ENCODE results near the gene IDH3G. TPM values are rescaled to one million over a fixed set of nuclear protein-coding genes. Genes with fewer than 3 reads are reported as not detected.

IDH3G gene
- total RNA-seq, 1 donor from 2014 or later = 80.6 TPM

DNA sequence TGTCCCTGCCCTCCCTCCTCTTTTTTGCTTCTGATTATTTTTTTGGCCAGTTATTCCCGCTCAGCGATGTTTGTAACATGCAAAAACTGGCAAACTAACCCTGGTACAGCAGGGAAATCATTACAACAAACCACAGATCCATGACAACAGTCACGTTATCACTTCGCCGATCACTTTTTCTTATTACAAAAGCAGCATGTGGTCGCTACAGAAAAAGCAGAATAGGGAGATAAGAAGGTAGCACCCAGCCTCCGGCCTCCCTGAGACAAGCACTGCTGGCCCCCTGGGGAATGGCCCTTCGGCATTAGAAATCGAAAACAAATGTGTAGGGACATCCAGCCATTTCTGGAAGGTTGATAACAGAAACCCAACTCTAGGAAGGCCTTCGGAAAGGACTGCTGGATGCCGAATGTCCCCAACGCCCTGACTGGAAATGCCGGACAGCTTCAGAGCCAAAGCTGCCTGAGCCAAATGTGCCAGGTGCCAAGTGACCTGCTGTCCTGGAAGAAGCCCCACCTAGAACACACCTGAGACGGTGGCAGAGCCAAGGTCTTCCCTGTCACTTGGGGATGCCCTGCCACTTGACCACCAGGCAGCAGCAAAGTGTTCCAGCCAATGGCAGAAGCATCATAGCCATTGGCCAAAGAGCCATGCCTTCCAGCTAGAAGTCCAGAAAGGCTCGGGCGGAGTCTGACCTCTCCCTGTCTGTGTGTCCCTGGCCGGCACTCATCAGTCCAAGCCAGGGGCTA, 2.9 kb downstream of the IDH3G start:
- Histone ChIP-seq H3K36me3 (ENCODE audit: control insufficient read depth, insufficient read depth, low read length) (no peaks in the 10 kb centered on the region), H3K4me3 (ENCODE audit: low read depth, low read length) (no peak overlapping the region), H3K27me3 (ENCODE audit: control insufficient read depth, insufficient read depth, low read length) (no peaks in the 10 kb centered on the region)
- DNase-seq (ENCODE audit: low read depth) = no peak
- TF ChIP-seq, protein P1, sequence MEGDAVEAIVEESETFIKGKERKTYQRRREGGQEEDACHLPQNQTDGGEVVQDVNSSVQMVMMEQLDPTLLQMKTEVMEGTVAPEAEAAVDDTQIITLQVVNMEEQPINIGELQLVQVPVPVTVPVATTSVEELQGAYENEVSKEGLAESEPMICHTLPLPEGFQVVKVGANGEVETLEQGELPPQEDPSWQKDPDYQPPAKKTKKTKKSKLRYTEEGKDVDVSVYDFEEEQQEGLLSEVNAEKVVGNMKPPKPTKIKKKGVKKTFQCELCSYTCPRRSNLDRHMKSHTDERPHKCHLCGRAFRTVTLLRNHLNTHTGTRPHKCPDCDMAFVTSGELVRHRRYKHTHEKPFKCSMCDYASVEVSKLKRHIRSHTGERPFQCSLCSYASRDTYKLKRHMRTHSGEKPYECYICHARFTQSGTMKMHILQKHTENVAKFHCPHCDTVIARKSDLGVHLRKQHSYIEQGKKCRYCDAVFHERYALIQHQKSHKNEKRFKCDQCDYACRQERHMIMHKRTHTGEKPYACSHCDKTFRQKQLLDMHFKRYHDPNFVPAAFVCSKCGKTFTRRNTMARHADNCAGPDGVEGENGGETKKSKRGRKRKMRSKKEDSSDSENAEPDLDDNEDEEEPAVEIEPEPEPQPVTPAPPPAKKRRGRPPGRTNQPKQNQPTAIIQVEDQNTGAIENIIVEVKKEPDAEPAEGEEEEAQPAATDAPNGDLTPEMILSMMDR (IDR thresholded peaks at IDR 0.05; ENCODE audit: insufficient read depth, low read length, poor library complexity, severe bottlenecking) = no peak

DNA sequence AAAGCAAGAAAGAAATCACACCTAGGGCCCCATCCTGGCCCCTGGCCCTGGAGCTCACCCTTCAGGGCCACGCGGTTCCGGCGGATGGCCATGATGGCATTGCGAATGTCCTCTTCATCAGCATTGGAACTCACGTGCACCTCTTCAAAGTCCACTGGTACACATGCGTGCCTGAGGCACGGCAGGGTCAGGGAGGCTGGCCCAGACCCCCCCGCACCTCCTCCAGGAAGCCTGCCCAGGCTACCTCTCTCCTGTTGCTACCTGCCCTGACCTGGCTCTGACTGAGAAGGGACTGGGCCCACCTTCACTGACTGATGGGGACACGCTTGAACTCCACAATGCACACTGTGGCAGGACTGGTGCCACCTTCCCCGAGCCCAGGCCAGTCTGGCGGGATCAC, 4.5 kb downstream of the IDH3G start:
- TF ChIP-seq, protein P1 (IDR thresholded peaks at IDR 0.05; ENCODE audit: insufficient read depth, low read length, poor library complexity, severe bottlenecking) = no peak
- no peak for DNase-seq (ENCODE audit: low read depth)
- Histone ChIP-seq H3K27me3 (ENCODE audit: control insufficient read depth, insufficient read depth, low read length) (no peaks in the 10 kb centered on the region), H3K36me3 (ENCODE audit: control insufficient read depth, insufficient read depth, low read length) (no peaks in the 10 kb centered on the region), H3K4me3 (ENCODE audit: low read depth, low read length) (no peak overlapping the region)

DNA sequence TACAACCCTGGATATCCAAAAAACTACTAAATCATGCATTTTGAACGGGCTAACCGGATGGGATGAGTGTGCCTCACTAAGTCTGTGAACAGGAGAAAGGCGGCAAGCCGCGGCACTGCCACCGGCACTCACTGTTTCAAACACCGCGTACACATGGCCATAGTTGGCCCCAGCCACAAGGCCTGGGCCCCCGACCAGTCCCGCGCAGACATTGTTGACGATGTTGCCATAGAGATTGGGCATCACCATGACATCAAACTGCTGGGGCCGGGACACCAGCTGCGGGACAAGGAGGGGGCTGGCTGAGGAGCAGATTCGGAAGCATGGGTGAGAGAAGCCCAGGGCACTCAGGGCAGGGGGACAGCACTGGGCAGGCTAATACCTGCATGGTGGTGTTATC, 7.5 kb downstream of the IDH3G start:
- TF ChIP-seq, protein P1 (IDR thresholded peaks at IDR 0.05; ENCODE audit: insufficient read depth, low read length, poor library complexity, severe bottlenecking) = no peak

DNA sequence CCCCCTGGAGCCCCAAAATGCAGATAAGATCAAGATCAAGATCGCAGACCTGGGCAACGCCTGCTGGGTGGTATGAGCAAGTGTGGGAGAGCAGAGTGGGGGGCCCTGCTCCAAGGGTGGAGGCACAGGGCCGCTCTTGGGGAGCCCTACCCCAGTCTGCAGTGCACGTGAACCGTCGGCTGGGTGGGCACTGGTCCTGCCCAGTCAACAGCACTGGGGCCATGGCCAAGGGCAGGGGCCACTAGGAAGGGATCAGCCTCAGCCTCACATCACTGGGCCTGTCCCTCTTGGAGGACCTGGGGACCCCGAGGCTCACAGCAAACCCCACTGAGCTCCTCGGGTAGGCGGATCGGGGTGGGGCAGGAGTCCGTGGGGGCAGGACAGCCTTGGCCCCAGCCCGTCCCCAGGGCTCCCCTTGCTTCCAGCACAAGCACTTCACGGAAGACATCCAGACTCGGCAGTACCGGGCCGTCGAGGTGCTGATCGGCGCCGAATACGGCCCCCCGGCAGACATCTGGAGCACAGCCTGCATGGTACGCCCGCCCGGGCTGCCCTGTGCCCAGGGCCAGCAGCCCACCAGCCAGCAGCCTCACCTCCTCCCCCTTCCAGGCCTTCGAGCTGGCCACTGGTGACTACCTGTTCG, 9.7 kb downstream of the IDH3G start:
- TF ChIP-seq, protein P1 (IDR thresholded peaks at IDR 0.05; ENCODE audit: insufficient read depth, low read length, poor library complexity, severe bottlenecking) = no peak
- H3K36me3 ChIP-seq (ENCODE audit: control insufficient read depth, insufficient read depth, low read length) = no peaks in the 10 kb centered on the region
- no peaks in the 10 kb centered on the region for H3K27me3 ChIP-seq (ENCODE audit: control insufficient read depth, insufficient read depth, low read length)
- no peak for DNase-seq (ENCODE audit: low read depth)
- H3K4me3 ChIP-seq (ENCODE audit: low read depth, low read length) = no peak overlapping the region

More for the DNA sequence above, 7.5 kb downstream of the IDH3G start:
- H3K36me3 ChIP-seq (ENCODE audit: control insufficient read depth, insufficient read depth, low read length) = no peaks in the 10 kb centered on the region
- no peaks in the 10 kb centered on the region for H3K27me3 ChIP-seq (ENCODE audit: control insufficient read depth, insufficient read depth, low read length)
- no peak for DNase-seq (ENCODE audit: low read depth)
- no peak overlapping the region for H3K4me3 ChIP-seq (ENCODE audit: low read depth, low read length)

DNA sequence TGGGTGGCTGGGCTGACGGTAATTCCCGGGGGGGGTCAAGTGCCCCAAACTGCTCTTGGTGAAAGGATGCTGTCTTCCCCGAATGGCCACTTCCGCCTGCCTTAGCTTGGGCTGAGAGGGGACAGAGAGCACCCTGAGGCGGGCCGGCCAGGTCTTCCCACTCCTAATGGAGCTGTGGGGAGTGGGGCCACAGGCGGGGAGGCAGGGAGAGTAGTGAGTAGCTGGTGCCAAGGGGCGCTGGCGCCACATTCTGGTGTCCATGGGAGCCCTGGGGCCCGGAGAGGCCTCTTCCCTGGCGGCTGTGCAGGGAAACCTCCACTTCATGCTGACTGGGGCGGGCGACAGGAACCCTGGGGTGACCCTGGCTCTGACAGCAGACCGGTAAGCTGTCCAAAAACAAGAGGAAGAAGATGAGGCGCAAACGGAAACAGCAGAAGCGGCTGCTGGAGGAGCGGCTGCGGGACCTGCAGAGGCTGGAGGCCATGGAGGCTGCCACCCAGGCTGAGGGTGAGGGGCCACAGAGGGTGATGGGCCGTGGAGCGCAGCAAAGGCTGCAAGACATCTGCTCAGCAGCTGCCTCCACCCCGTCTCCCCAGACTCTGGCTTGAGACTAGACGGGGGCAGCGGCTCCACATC, 10.7 kb downstream of the IDH3G start:
- DNase-seq (ENCODE audit: low read depth) = no peak
- TF ChIP-seq, protein P1 (IDR thresholded peaks at IDR 0.05; ENCODE audit: insufficient read depth, low read length, poor library complexity, severe bottlenecking) = no peak
- Histone ChIP-seq H3K36me3 (ENCODE audit: control insufficient read depth, insufficient read depth, low read length) (no peaks in the 10 kb centered on the region), H3K27me3 (ENCODE audit: control insufficient read depth, insufficient read depth, low read length) (no peaks in the 10 kb centered on the region), H3K4me3 (ENCODE audit: low read depth, low read length) (no peak overlapping the region)

Data from kidney epithelial cell (primary cell).